A673 (cell line): ENCODE results near the gene PRPF4.

Experiments
- CTCF ChIP-seq: fragments of 300-800, 200-600 bp; sonication (generic); conservative IDR thresholded peaks from 2 replicates; pipeline ENCODE4 v1.5.1; 2017; ENCODE audit warnings: low read depth, mild to moderate bottlenecking, antibody characterized with exemption, low read length, moderate library complexity, mixed read lengths
- EZH2 ChIP-seq: fragments of 200-600 bp; sonication (generic); IDR thresholded peaks from 2 replicates; pipeline ENCODE4 v1.6.1; 2017; ENCODE audit warnings: borderline replicate concordance, low read depth, mild to moderate bottlenecking, mixed read lengths, antibody characterized with exemption, low read length; ENCODE audit not compliant: poor library complexity, severe bottlenecking

DNA sequence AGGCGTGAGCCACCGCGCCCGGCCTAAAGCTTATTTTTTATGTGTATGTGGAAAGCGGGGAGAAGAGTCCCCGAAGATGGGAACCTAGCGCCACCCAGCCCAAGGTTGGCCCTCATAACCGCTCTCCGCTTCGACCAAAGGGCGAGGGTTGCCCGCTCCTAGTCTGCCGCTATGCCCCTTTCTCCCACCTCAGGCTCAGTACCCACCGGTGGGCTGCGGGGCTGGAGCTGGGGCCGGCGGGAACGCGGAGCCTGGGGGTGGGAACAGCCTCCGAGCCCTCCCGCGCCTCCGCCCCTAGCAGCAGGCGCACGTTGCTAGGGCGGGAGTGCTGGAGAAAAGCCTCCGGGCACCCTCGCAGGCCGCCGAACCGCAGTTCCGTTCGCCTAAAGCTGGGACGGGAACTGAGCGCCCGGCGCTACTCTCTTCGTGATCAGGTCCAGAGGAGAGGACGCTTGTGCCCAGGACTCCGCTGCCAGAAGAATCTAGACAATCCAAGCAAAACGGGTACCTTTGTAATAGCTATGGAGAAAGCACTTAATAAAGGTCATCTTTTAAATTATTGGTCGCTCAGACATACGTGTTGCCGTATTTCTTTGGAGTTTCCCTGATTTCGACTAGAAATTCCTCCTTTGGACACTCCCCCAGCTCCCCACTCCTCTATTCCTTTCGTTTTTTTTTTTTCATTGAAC is 64.7 kb downstream of the PRPF4 start, which contains the start of gene WDR31:
- TF ChIP-seq CTCF = no peak
- TF ChIP-seq EZH2 = no peak
